DOHH2 (cell line): ENCODE results near the gene CEMIP.

Experiments used
- H3F3A ChIP-seq: fragments of 200-600 bp; sonication (generic), shearing (Covaris generic); 2 replicates; pipeline ENCODE4 v1.6.0; 2016; ENCODE audit warnings: antibody characterized with exemption, mild to moderate bottlenecking; ENCODE audit not compliant: control insufficient read depth, insufficient read depth
- H3K27ac ChIP-seq: fragments of 200-600 bp; sonication (generic); 2 replicates; pipeline ENCODE4 v1.5.1; 2014; ENCODE audit warnings: low read depth, mild to moderate bottlenecking, low read length, moderate library complexity
- H3K27me3 ChIP-seq: fragments of 200-600 bp; sonication (generic); 2 replicates; pipeline ENCODE4 v1.6.1; 2014; ENCODE audit warnings: mild to moderate bottlenecking, low read length, mixed read lengths; ENCODE audit not compliant: control insufficient read depth
- H3K36me3 ChIP-seq: fragments of 200-600 bp; sonication (generic); 2 replicates; pipeline ENCODE4 v1.6.1; 2014; ENCODE audit warnings: mild to moderate bottlenecking, low read length, moderate library complexity, mixed read lengths; ENCODE audit not compliant: control insufficient read depth
- H3K4me1 ChIP-seq: fragments of 200-600 bp; sonication (generic); 2 replicates; pipeline ENCODE4 v1.6.1; 2014; ENCODE audit warnings: mild to moderate bottlenecking, low read length, mixed read lengths; ENCODE audit not compliant: control insufficient read depth
- H3K4me2 ChIP-seq: fragments of 200-600 bp; sonication (generic); 2 replicates; pipeline ENCODE4 v1.6.0; 2014; ENCODE audit warnings: mild to moderate bottlenecking, low read length, moderate library complexity
- H3K4me3 ChIP-seq: fragments of 200-600 bp; sonication (generic); 2 replicates; pipeline ENCODE4 v1.5.1; 2014; ENCODE audit warnings: mild to moderate bottlenecking, low read length, mixed read lengths
- H3K79me2 ChIP-seq: fragments of 200-600 bp; sonication (generic); 2 replicates; pipeline ENCODE4 v1.6.1; 2014; ENCODE audit warnings: mild to moderate bottlenecking, low read length, mixed read lengths; ENCODE audit not compliant: control insufficient read depth
- H3K9me2 ChIP-seq: fragments of 200-600 bp; sonication (generic); replicated peaks from 2 replicates; pipeline ENCODE4 v1.6.1; 2014; ENCODE audit warnings: mild to moderate bottlenecking, low read length, mixed read lengths; ENCODE audit not compliant: control insufficient read depth
- H3K9me3 ChIP-seq: fragments of 200-600 bp; sonication (generic); 2 replicates; pipeline ENCODE4 v1.6.1; 2014; ENCODE audit warnings: antibody characterized with exemption, low read length, mixed read lengths; ENCODE audit not compliant: control insufficient read depth, insufficient read depth
- H4K20me1 ChIP-seq: fragments of 200-600 bp; sonication (generic); 2 replicates; pipeline ENCODE4 v1.6.0; 2014; ENCODE audit warnings: low read depth, mild to moderate bottlenecking, antibody characterized with exemption, low read length, moderate library complexity; ENCODE audit not compliant: control insufficient read depth, insufficient read depth
- CTCF ChIP-seq: fragments of 200-600 bp; sonication (generic); IDR thresholded peaks from one replicate; pipeline ENCODE4 v1.5.1; 2014; ENCODE audit warnings: antibody characterized with exemption, mild to moderate bottlenecking, low read depth, low read length; ENCODE audit not compliant: poor library complexity, severe bottlenecking
- EZH2phosphoT487 ChIP-seq: fragments of 200-600 bp; sonication (generic); IDR thresholded peaks from 2 replicates; pipeline ENCODE4 v1.6.1; 2017; ENCODE audit warnings: borderline replicate concordance, mild to moderate bottlenecking, antibody characterized with exemption, low read length, moderate library complexity, mixed read lengths

Gene CEMIP

DNA sequence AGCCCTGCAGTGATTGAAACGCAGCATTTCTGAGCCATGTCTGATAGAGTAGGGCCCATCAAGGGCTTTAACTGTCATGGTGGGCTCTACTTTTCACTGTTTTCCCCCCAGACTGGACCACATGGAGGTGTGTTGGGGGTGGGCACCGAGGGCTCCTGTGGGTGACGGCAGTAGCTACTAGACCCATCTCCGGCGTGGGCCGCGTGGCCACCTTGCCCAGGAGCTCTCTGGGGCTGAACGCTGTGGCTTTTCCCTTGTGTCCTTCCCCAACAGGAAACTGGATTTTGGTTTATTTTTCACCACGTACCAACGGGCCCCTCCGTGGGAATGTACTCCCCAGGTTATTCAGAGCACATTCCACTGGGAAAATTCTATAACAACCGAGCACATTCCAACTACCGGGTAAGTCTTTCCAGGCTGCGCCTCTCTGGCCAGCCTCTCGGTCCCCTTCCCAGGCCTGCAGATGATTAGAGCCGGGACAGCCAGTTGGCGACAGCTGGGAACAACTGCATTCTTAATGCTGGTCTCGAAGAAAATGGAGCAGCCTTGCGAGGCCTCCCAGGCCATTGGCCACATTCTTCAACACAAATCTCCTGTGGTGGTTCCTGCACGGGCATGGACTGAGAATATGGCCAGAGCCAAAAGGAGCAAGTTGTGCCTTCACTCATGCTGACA, 142.7 kb downstream of the CEMIP start:
- Histone ChIP-seq H3F3A (no peaks in the 10 kb centered on the region), H4K20me1 (no peaks in the 10 kb centered on the region), H3K36me3 (no peaks in the 10 kb centered on the region), H3K9me3 (no peaks in the 10 kb centered on the region), H3K27me3 (no peaks in the 10 kb centered on the region), H3K4me2 (no peak overlapping the region), H3K79me2 (no peaks in the 10 kb centered on the region), H3K4me3 (no peak overlapping the region), H3K4me1 (no peaks in the 10 kb centered on the region), H3K9me2 (no peaks in the 10 kb centered on the region), H3K27ac (no peak overlapping the region)
- no peak for TF ChIP-seq CTCF
- TF ChIP-seq EZH2phosphoT487: no peak

GRCh38 chr15:80923668-80924067, 144.5 kb downstream of the CEMIP start:
- H3K4me2 ChIP-seq: no peak overlapping the region
- no peaks in the 10 kb centered on the region for H3K9me2 ChIP-seq
- no peak overlapping the region for H3K27ac ChIP-seq
- no peak overlapping the region for H3K4me3 ChIP-seq
- no peaks in the 10 kb centered on the region for H3K79me2 ChIP-seq
- H3K36me3 ChIP-seq: no peaks in the 10 kb centered on the region
- H3F3A ChIP-seq: no peaks in the 10 kb centered on the region
- no peaks in the 10 kb centered on the region for H4K20me1 ChIP-seq
- no peak for TF ChIP-seq CTCF
- H3K4me1 ChIP-seq: no peaks in the 10 kb centered on the region
- no peaks in the 10 kb centered on the region for H3K27me3 ChIP-seq
- H3K9me3 ChIP-seq: no peaks in the 10 kb centered on the region

DNA sequence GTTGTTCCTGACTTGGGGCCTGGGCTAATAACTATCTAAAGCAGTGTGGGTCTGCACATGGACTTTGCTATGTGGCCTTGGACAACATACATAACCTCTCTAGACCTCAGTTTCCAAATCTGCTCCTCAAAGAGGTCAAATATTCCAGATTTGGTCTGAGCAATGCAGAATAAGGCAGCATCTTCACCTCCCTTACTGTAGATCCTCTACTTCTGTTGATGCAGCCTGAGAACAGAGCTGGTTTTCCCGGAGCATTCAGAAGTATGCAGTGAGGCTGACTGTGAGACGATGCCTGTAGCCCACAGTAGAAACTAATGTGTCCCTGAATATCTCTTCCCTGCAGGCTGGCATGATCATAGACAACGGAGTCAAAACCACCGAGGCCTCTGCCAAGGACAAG, 145.1 kb downstream of the CEMIP start:
- Histone ChIP-seq H3K27me3 (no peaks in the 10 kb centered on the region), H3K79me2 (no peaks in the 10 kb centered on the region), H3K4me3 (no peak overlapping the region), H3K9me3 (no peaks in the 10 kb centered on the region), H3K27ac (no peak overlapping the region), H3F3A (no peaks in the 10 kb centered on the region), H3K36me3 (no peaks in the 10 kb centered on the region), H3K4me2 (no peak overlapping the region), H3K4me1 (no peaks in the 10 kb centered on the region), H4K20me1 (no peaks in the 10 kb centered on the region; the same call in 1 of the 2 replicates), H3K9me2 (no peaks in the 10 kb centered on the region)
- no peak for TF ChIP-seq EZH2phosphoT487
- no peak for TF ChIP-seq CTCF
